OCI-LY1 (cell line): ENCODE data around the gene GALC.

Experiments used
- H2AFZ ChIP-seq: fragments of 200-600 bp; sonication (generic), shearing (Covaris generic); 2 replicates; pipeline ENCODE4 v1.6.0; 2014; ENCODE audit warnings: antibody characterized with exemption, mild to moderate bottlenecking, low read length
- H3F3A ChIP-seq: fragments of 200-600 bp; sonication (generic), shearing (Covaris generic); 2 replicates; pipeline ENCODE4 v1.6.0; 2014; ENCODE audit warnings: mild to moderate bottlenecking, antibody characterized with exemption, low read length, moderate library complexity; ENCODE audit not compliant: insufficient read depth
- H3K27ac ChIP-seq: fragments of 200-600 bp; sonication (generic); 2 replicates; pipeline ENCODE4 v1.5.1; 2014; ENCODE audit warnings: low read length, mixed run types, mild to moderate bottlenecking, low read depth; ENCODE audit not compliant: poor library complexity, severe bottlenecking
- H3K27me3 ChIP-seq: fragments of 200-600 bp; sonication (generic); 2 replicates; pipeline ENCODE4 v1.6.0; 2014; ENCODE audit warnings: antibody characterized with exemption, mild to moderate bottlenecking, low read length, moderate library complexity; ENCODE audit not compliant: insufficient read depth
- H3K36me3 ChIP-seq: fragments of 200-600 bp; sonication (generic); 2 replicates; pipeline ENCODE4 v1.6.1; 2014; ENCODE audit warnings: mild to moderate bottlenecking, antibody characterized with exemption, low read length, moderate library complexity, mixed read lengths; ENCODE audit not compliant: insufficient read depth
- H3K4me1 ChIP-seq: fragments of 200-600 bp; sonication (generic); 2 replicates; pipeline ENCODE4 v1.5.1; 2014; ENCODE audit warnings: mild to moderate bottlenecking, low read length, moderate library complexity; ENCODE audit not compliant: insufficient read depth, severe bottlenecking
- H3K4me2 ChIP-seq: fragments of 200-600 bp; sonication (generic), shearing (Covaris generic); 2 replicates; pipeline ENCODE4 v1.6.1; 2014; ENCODE audit warnings: low read length
- H3K4me3 ChIP-seq: fragments of 200-600 bp; sonication (generic); 2 replicates; pipeline ENCODE4 v1.5.1; 2014; ENCODE audit warnings: low read length, low read depth, mild to moderate bottlenecking, mixed read lengths; ENCODE audit not compliant: poor library complexity, severe bottlenecking
- H3K79me2 ChIP-seq: fragments of 200-600 bp; shearing (Covaris generic); 2 replicates; pipeline ENCODE4 v1.6.1; 2016; ENCODE audit warnings: mixed run types, low read length, mixed read lengths; ENCODE audit not compliant: insufficient read depth
- H3K9ac ChIP-seq: fragments of 200-600 bp; sonication (generic), shearing (Covaris generic); 2 replicates; pipeline ENCODE4 v1.6.1; 2014; ENCODE audit warnings: mild to moderate bottlenecking, low read length, mixed read lengths
- H3K9me2 ChIP-seq: fragments of 200-600 bp; sonication (generic), shearing (Covaris generic); 2 replicates; pipeline ENCODE4 v1.6.1; 2014; ENCODE audit warnings: low read depth, mild to moderate bottlenecking, low read length, mixed read lengths
- H3K9me3 ChIP-seq: fragments of 200-600 bp; shearing (Covaris generic); 2 replicates; pipeline ENCODE4 v1.6.1; 2014; ENCODE audit warnings: low read length, mixed read lengths
- H4K20me1 ChIP-seq: fragments of 200-600 bp; sonication (generic), shearing (Covaris generic); 2 replicates; pipeline ENCODE4 v1.6.0; 2016; ENCODE audit warnings: mild to moderate bottlenecking, low read length; ENCODE audit not compliant: insufficient read depth
- EZH2 ChIP-seq: fragments of 200-600 bp; sonication (generic), shearing (Covaris generic); IDR thresholded peaks from 2 replicates; pipeline ENCODE4 v1.8.0; 2017; ENCODE audit warnings: borderline replicate concordance, mixed run types, mild to moderate bottlenecking, antibody characterized with exemption, low read length, moderate library complexity, mixed read lengths
- TF ChIP-seq, protein P1 (sequence below): fragments of 200-600 bp; sonication (generic), shearing (Covaris generic); IDR thresholded peaks from 2 replicates; pipeline ENCODE4 v1.5.1; 2017; ENCODE audit warnings: mild to moderate bottlenecking, antibody characterized with exemption, low read length, moderate library complexity, mixed read lengths

Gene GALC

GRCh38 chr14:88003425-88003824 lies 10.4 kb upstream of the GALC start:
- H3K9me2 ChIP-seq, result no peaks in the 10 kb centered on the region
- no peak overlapping the region for H3K27ac ChIP-seq
- H3K9me3 ChIP-seq, result no peaks in the 10 kb centered on the region
- TF ChIP-seq EZH2, result no peak
- TF ChIP-seq, protein P1, sequence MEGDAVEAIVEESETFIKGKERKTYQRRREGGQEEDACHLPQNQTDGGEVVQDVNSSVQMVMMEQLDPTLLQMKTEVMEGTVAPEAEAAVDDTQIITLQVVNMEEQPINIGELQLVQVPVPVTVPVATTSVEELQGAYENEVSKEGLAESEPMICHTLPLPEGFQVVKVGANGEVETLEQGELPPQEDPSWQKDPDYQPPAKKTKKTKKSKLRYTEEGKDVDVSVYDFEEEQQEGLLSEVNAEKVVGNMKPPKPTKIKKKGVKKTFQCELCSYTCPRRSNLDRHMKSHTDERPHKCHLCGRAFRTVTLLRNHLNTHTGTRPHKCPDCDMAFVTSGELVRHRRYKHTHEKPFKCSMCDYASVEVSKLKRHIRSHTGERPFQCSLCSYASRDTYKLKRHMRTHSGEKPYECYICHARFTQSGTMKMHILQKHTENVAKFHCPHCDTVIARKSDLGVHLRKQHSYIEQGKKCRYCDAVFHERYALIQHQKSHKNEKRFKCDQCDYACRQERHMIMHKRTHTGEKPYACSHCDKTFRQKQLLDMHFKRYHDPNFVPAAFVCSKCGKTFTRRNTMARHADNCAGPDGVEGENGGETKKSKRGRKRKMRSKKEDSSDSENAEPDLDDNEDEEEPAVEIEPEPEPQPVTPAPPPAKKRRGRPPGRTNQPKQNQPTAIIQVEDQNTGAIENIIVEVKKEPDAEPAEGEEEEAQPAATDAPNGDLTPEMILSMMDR, result no peak
- H3K79me2 ChIP-seq, result peaks cover 6% of the 10 kb centered on the region; the same call in 1 of the 2 replicates
- no peaks in the 10 kb centered on the region for H4K20me1 ChIP-seq
- H3K4me3 ChIP-seq, result no peak overlapping the region
- no peaks in the 10 kb centered on the region for H3K27me3 ChIP-seq
- no peaks in the 10 kb centered on the region for H3K36me3 ChIP-seq
- peaks cover 42% of the 10 kb centered on the region for H3K4me1 ChIP-seq
- no peak overlapping the region for H3K4me2 ChIP-seq
- H3K9ac ChIP-seq, result no peak overlapping the region
- H3F3A ChIP-seq, result no peaks in the 10 kb centered on the region
- 0 out of 2 replicates have a peak overlapping the region, but pooled peaks have one; percentile 4 for H2AFZ ChIP-seq

DNA sequence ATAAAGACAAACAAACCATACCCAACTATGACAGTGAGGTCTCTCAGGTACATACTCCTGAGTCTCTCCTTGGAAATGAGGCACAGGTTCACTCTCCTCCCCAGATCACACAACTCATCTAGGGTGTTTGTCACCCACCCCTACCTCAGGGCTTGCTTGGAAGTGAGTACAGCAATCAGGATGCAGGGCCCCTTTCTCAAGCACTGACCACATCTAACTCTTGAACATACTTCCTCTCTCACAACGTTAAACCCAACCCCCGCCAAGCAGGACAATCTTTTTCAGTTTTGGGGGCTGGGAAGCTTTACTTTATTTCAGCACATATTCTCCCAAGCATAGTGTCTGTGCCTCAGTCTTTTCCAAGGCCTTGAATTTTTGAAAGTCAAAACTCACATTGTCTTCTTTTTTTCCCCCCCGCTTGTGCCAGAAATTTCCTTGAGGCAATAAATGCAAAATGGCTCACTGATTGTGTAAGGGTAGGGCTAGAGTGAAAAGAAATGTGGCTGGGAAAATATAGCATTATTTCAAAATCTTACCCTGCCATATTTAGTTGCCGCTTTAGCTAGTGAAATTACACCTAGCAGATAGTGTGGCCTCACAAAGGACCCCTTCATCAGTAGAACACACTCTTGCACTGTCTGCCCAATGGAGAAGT lies 9.6 kb upstream of the GALC start:
- Histone ChIP-seq H3K9me3 (no peaks in the 10 kb centered on the region), H3K27me3 (no peaks in the 10 kb centered on the region), H3K4me2 (no peak overlapping the region), H2AFZ (no peak overlapping the region), H3K27ac (no peak overlapping the region), H3K79me2 (peaks cover 6% of the 10 kb centered on the region; the same call in 1 of the 2 replicates), H3K9ac (no peak overlapping the region), H3K4me3 (no peak overlapping the region), H3F3A (no peaks in the 10 kb centered on the region), H3K9me2 (no peaks in the 10 kb centered on the region), H3K36me3 (no peaks in the 10 kb centered on the region), H4K20me1 (no peaks in the 10 kb centered on the region), H3K4me1 (peaks cover 42% of the 10 kb centered on the region)
- TF ChIP-seq, protein P1, result no peak

GRCh38 chr14:87999277-87999676 lies 6.3 kb upstream of the GALC start:
- Histone ChIP-seq H3K4me1 (peaks cover 13% of the 10 kb centered on the region), H4K20me1 (no peaks in the 10 kb centered on the region), H3K27me3 (no peaks in the 10 kb centered on the region), H3K9ac (no peak overlapping the region), H3K9me3 (no peaks in the 10 kb centered on the region), H3K79me2 (no peaks in the 10 kb centered on the region), H3K36me3 (no peaks in the 10 kb centered on the region), H3K4me3 (no peak overlapping the region), H2AFZ (no peak overlapping the region), H3F3A (no peaks in the 10 kb centered on the region), H3K9me2 (no peaks in the 10 kb centered on the region), H3K4me2 (no peak overlapping the region), H3K27ac (no peak overlapping the region)
- TF ChIP-seq EZH2, result no peak
- TF ChIP-seq, protein P1, result no peak
